GM21737 (cell line): Measurements from ENCODE around the gene DYNC1LI2.
"Not testable (repeated sequence)": the region's sequence is repeated elsewhere in the genome, so short reads cannot be mapped to it uniquely, and the experiment has no call there.

ENCODE experiments used
- ATAC-seq: cut with Tn5 transposase; IDR thresholded peaks from one replicate; pipeline ENCODE4 v1.9.1; 2021; ENCODE audit warnings: mild to moderate bottlenecking, moderate library complexity; ENCODE audit not compliant: unreplicated experiment

Gene DYNC1LI2

DNA sequence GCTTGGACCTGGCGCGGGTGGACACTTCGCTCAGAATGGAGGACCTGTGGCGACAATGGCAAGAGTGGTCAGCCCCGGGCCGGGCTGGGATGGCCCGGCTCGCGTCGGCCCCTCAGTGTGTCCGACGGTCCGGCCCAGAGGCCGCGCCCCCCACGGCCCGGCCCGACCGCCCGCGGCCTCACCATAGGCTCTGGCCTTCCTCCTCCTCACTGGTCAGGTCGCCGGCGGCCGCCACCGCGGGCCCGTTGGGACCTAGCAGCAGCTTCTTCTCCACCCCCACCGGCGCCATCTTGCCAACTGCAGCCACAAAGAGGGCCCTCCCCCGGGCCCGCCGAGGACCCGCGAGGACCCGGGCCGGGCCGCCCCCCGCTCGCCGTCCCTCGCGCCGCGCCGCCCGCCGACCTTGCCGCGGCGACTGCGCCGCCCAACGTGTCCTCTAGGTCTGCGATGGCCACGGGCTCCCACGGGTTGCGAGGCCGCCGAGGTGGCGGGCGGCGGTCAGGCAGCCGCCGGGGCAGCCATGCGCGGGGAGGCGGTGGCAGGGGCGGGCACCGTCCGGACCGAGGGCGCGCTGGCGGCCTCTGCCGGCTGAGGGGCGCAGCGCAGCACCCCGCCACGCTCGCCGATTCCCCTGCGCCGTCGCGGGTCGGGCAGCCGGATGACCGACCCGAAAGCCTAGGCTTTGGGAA, at the start of gene DYNC1LI2:
Gene DYNC1LI2, minus strand, starts transcription at position 307 of the 689 bp plus-strand sequence. Its CDS starts 18 bp downstream, at position 289.
- peak; percentile 82 for ATAC-seq

DNA sequence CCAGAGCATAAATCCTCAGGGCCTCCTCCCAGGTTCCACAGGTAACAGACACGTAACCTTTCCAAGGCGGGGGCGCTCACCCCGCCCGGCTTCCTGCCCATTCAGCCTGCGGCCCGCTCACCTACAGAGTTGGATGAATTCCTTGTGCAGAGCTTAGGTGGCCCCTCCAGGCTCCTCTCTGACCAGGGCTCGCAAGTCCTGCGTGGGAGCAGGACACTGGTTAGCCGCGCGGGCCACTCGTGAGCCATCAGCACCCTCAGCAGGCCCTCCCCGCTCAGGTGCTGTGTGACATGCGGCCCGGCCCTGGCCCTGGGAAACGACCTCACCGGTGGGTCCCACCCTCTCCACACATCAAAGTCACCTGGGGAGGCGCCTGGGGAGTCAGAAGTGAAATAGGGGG, 49.4 kb upstream of the DYNC1LI2 start:
- no peak for ATAC-seq

DNA sequence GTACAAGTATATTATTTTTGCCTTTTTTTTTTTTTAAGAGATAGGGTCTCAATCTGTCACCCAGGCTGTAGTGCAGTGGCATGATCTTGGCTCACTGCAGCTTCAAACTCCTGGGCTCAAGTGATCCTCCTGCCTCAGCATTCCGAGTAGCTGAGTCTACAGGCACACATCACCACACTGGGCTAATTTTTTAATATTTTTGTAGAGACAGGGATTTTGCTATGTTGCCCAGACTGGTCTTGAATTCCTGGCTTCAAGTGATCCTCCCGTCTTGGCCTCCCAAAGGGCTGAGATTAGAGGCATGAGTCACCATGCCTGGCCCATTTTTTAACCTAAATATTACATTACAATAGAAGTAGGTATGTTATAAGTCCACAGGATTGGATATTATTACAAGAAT, 46.8 kb upstream of the DYNC1LI2 start:
- ATAC-seq = no peak

DNA sequence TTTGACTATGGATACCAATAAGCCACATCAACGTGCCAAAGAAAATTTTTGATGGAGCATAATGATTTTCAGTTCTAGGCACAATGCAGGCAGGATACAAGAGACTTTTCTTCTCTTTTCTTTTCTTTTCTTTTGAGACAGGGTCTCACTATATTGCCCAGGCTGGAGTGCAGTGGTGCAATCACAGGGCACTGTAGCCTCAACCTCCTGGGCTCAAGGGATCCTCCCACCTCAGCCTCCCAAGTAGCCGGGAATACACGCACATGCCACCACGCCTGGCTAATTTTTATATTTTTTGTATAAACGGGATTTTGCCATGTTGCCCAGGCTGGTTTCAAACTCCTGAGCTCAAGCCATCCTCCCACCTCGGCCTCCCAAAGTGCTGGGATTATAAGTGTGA, 42.6 kb upstream of the DYNC1LI2 start:
- not testable (repeated sequence) for ATAC-seq

DNA sequence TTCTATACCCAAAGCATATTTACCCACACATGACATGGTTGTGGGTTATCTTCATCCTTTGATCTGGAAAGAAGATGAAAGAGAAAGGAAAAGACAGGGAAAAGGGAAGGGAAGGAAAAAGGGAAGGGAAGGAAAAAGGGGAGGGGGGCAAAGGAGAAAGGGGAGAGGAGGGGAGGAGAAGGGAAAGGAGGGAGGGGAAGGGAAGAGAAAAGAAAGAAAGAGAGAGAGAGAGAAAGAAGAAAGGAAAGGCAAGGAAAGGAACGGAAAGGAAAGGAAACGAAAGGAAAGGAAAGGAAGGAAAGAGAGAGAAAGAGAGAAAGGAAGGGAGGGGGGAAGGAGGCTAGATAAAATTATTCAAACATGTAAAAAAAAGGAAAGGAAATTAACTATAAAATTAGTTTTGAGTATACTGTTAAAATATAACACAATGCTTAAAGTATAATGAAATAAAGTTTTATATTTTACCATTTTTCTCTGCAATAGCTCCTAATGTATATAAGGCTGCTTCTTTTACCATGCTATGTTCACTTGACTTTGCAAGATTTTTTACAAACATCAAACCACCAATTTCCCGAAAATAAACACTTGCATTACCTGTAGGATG, 38.8 kb upstream of the DYNC1LI2 start:
- ATAC-seq = no peak

DNA sequence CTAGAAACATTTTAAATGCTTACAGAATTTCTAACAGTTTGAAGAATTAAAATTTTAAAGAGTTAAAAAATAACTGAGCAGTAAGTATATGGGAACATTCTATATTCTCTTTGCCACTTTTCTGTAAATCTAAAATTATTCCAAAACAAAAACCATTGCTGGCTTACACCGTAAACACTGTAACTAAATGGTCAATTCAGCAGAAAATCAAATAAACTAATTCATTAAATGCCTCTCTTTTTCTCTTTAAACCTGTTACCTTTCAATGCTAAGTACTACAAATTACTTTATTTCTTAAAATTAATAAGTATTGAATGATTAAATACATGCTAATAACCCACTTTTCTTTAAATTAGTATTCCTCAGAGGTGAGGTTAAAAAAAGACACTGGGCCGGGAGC, 36.0 kb upstream of the DYNC1LI2 start:
- ATAC-seq = no peak

DNA sequence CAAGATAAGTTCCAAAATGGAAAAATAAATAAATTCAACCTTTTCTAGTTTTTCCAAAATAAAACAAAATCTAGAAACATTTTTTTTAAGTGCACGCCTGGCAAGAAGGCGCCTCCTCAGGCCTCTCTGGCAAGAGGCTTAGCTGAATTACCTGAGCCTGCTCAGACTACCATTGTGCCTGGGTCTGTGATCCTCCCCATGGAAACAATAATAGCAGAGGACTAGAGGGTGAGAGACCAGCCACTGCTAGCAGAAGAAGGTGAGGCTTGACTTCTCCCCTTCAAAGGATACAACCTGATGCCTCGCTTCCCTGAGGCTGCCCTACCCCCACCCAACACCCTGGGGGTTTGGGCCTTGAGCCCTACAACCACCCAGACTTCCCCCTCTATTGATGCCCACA, 35.1 kb upstream of the DYNC1LI2 start:
- ATAC-seq = no peak

DNA sequence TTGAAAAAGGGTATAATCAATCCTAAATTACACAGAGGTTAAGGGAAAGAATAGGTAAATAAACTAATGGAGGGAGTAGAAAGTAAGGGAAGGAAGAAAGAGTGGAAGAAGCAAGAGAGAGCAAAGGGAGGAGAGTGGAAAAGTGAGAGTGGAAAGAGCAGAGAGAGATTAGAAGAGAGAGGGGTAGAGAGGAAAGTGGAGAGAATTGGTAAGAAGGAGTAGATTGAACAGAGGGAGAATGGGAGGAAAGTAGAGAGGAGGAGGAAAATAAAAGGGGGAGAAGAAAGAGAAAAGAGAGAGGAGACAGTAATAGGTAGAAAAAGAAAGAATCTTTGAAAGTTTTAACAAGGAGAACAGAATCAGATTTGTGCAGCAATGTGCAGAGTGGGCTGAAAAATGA, 25.0 kb upstream of the DYNC1LI2 start:
- no peak for ATAC-seq

DNA sequence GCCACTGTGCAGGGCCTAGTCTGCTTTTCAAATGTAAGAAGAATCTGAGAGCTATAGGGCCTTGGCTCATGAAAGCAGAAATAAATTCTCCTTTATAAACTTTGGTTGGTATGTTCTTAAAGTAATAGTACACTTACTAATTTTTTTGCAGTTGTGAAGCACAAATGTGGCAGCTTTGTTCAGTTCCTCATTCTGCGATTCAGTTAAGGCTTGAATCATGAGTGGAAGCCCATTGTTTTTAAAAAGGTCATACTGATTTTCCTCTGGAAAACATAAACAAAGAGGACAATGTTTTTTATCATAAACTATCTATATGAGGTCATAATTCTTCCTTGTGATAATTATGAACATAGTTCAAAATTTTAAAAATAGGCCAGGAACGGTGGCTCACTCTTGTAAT, 23.6 kb upstream of the DYNC1LI2 start:
- no peak for ATAC-seq

DNA sequence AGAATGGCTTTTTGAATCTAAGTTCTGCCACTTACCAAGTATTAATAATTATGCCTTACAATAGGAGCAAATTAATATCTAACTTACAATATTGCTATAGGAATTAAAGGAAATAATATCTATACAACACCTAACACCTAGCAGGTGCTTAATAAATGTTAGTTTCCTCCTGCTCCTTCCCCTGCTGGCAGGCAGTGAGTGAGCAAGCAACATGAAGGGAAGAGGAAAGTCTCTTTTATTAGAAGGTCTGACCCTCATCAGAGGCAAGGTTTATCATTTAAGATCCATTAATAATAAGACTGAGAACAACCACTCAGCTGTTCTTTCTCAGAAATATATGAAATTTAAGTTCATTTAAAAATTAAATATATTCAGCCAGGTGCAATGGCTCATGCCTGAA, 6.7 kb upstream of the DYNC1LI2 start:
- no peak for ATAC-seq

DNA sequence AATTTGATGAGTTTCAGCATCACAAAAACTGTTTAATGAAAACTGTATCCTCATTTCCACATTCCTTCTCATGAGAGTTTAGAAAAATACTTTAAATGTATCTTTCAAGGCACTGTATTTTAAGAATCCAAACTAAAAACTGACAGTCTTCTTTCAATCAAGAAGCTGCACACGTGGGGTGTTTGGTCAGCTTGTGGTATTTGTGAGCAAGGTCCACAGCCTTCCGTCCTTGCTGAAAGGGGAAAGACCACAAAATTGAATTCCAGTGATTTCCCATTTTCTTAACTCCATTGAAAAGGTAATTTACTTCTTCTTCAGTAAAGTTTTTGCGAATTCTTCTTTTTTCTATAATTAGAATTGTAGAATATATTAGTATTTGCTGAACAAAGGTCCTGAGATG, 3.4 kb upstream of the DYNC1LI2 start:
- no peak for ATAC-seq

DNA sequence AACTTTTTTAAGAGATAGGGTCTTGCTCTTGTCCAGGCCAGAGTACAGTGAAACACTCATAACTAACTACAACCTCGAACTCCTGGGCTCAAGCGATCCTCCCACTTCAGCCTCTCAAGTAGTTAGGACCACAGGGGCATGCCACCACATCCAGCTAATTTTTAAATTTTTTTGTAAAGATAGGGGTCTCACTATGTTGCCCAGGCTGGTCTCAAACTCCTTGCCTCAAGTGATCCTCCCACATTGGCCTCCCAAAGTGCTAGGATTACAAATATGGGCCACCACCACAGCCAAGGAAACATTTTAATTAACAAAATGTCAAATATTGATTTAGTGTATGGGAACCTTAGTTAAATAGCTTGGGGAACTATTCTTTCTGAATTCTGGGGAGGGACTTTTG, 2.8 kb upstream of the DYNC1LI2 start:
- ATAC-seq = no peak

DNA sequence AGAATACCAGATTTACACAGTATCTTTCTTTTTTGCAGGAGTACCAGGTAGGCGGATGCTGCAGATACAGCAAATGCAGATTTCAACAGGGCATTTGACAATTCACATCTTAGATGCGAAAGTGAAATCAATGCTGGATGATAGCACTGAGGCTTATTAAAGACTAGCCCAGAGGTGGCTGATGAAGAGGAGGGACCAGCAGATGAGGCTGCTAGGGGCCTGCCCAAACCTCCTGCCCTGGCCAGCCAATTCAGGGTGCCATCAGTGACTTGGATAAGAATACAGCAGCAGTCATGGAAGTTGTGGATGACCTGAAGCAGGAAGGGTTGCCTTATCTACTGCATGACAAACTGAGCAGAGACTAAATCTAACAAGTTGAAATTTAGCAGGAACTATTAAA, 1.5 kb upstream of the DYNC1LI2 start:
- no peak for ATAC-seq

DNA sequence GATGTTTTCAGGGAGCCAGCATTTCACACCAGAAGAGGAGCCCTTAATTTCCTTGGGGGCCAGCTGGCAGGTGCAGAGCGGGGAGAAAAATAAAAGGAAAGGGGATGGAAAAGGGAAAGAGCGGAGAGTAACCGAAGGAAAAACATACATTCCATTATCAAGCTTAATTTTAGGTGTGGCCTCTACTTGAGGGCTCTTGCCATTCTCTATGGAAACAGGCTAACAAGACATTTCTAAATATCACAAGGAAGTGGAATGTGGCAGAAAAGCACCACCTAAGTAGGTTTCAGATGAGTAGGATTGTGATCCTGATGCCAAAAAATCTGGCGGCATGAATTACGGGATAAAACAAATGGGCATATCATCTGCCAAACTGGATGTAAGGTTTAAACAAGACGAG, 970 bp upstream of the DYNC1LI2 start:
- no peak for ATAC-seq

DNA sequence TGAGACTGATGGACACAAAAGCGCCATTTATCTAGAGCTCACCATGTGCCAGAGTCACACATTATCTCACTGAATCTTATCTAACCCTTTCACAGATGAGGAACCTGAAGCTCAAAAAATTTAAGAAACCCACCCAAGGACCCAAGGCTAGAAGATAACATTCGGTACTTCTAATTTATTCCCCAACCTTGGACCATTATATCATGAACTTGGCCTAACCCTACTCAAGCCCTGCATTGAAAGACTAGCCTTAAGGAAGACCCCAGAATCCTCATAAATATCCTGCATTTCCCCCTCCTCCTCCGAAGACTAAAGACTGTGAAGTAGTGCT, 548 bp upstream of the DYNC1LI2 start:
- no peak for ATAC-seq

DNA sequence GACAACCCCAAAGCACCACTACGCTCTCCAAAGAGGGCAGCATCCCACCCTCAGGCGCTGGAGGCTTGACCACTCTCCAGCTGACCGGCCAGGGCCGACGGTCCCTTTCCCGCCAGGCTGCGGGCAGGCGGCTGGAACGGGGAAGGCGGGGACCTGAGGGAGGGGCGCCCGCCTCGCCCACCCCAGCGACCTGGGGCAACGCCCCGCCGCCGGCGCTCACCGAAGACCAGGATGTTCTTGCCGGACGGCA, 431 bp downstream of the DYNC1LI2 start:
- peak; percentile 6 for ATAC-seq

DNA sequence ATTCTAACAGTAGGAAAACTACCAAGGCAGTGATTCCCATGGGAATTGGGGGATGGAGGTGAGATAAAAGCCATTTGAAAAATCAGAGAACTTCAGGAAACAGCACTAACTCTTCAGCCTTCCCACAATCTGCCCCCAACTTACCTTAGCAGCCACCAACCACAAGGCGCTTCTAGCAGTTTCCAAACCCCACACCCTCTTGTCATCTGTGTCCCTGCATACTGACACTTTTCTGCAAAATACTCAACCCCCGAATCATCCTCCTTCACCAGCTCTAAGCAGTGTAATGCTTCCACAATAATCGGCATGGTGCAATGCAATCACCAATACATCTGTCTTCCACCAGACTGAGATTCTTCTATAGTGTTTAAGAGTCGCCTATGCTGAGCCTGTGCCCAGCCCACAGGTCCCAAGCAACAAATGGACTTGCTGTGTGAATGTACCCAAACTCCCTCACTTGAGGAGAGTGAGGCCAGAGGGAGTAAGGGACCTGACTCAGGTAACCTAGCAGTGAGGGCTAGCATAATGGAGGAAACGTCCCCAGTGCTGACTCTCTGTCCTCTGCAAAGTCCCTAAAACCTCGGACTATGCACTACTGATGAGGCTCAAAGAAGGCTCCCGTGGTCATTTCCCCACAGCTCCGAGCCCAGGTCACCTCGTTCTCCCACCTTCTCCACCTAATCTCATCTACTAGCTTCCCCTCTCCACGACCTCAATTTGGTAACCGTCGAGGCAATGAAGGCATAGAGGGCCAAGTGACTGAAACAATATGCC, 943 bp downstream of the DYNC1LI2 start:
- ATAC-seq = no peak

DNA sequence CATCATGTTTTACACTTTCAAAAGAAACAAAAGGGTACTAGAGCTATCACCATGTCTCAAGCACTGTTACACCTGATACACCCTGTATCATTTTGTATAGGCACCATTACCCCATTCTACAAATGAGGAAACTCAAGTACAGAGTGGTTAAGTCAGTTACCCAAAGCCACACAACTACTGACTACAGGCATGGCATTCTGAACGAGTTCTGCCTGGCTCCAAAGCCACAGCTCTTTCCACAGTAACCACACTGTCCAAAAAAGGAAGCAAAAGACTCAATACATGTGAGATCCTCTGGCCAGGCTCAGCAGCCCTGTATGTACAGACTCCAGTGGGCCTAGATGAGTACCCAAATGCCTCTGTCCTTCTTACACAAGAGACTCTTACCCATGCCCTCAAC, 4.7 kb downstream of the DYNC1LI2 start:
- no peak for ATAC-seq

DNA sequence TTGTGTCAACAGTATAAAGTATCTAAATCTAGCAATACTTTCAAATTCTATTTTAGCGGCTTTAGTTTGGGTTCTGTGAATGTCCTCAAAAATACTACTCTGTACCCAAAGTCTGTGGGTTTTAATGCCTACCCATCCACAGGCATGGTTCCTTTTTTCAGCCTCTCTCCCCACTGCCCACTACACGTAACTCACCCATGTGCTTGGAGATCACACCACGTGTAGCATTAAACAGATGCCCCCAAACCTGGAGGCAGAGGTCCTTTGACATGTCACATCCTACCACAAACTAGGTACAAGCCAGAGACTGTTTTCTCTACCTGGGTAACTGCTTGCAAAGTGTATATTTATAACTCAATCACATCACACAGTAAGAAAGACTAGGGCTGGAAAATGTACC, 5.4 kb downstream of the DYNC1LI2 start:
- ATAC-seq = no peak

DNA sequence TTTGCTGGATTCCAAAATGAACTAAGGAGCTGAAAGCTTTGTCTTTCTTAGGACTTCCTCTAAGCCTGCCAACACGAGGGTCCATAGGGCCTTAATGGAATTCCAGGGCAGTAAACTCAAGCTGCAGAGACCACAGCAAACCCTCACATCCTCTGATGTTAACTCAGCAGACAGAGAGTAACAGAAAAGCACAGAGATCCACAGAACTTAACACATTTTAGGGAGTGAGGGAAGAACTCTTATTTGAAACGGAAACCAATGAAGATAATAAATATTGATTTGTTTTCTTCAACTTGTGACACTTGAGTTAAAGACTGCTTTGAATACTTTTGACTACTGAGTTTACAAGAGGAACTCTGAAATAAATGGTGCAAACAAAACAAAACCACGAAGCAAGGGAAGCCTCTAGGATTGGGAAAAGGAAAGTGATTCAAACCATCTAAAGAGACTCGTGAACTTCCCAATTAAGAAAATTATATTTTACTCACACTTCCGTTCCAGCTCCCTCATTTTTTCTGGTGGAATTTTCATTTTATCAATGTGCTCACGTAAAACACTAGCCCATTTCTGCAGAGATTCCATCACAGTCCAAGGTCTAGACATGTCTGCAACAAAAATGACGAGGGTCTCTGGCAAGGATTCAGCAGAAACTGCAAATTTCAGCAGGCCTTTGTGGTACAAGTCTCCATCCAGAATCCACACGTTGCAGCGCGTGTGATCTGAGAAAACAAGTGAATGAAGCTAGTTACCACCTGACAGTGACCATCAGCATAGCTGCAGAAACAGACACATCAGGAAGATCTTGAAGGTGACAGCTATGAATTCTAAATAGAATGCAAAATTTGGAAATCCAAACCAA, 9.2 kb downstream of the DYNC1LI2 start:
- no peak for ATAC-seq

DNA sequence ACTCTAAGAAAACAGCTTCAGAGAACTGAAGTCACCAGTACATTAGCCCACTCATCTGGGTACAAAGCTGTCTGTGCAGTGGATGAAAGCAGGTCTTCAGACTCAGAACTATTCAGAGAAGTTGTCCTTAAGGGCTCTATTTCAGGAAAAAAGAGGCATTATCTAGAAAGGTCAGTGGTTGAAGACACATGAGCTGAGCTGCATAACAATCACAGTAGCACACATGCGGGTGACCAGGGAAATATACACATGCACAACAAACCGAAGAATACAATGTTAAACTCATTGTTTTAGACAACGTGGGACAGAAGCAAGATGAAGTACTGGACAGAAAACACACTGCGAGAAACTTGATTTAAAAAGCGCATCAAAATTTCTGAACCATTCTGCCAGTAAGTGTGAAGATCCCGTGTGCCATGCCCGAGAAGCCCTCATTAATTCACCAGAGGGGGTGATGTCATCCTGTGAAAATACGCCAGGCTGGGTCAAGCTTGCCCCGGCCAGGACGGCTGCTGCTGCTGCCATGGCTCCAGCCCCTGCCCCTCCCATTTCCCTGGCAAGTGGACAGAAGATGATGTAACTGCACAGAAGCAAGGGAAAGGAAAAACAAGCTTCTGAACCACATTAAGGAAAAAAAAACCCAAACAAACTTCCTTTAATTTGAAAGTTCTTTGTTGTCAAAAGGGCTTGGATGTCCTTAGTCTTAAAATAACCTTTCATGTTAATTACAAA, 10.1 kb downstream of the DYNC1LI2 start:
- no peak for ATAC-seq
